Activated CD4-positive, alpha-beta T cell treated with anti-CD3 and anti-CD28 coated beads, Interleukin-2, Interleukin-4, amounts not matched to agents 100 ng/mL and 50 ng/mL, durations not matched to agents 16 hours and 8 hours (primary cell): ENCODE data around the gene FOXI2.
A peak's percentile ranks its signal among the peaks of the same experiment; 100 is the strongest.

Experiments
- DNase-seq: peaks from one replicate; pipeline ENCODE4 v3.0.0-alpha.2; 2020; ENCODE audit warnings: low spot score

Gene FOXI2

GRCh38 chr10:127736915-127737562 is at the start of gene FOXI2:
TSS of gene FOXI2 (plus strand) at chr10:127737185. CDS start at chr10:127737274, 89 bp downstream.
- DNase-seq, result no peak

- DNase-seq, result no peak
These were observed 49.4 kb upstream of the FOXI2 start for GRCh38 chr10:127687548-127687947.

GRCh38 chr10:127690176-127690835 is 46.7 kb upstream of the FOXI2 start:
- DNase-seq, result no peak

- peak; percentile 63 for DNase-seq
These were observed 42.3 kb upstream of the FOXI2 start for GRCh38 chr10:127694580-127695193.

- no peak for DNase-seq
These were observed 41.6 kb upstream of the FOXI2 start for GRCh38 chr10:127695431-127695830.

GRCh38 chr10:127698886-127699285 is 38.1 kb upstream of the FOXI2 start:
- no peak for DNase-seq

GRCh38 chr10:127699311-127699710 is 37.7 kb upstream of the FOXI2 start:
- DNase-seq, result no peak

GRCh38 chr10:127702271-127702670 is 34.7 kb upstream of the FOXI2 start:
- no peak for DNase-seq

GRCh38 chr10:127715249-127715648 is 21.7 kb upstream of the FOXI2 start:
- DNase-seq, result no peak

- DNase-seq, result no peak
These were observed 21.1 kb upstream of the FOXI2 start for GRCh38 chr10:127715782-127716378.

GRCh38 chr10:127720142-127720541 is 16.8 kb upstream of the FOXI2 start:
- DNase-seq, result no peak

GRCh38 chr10:127720903-127721302 is 16.1 kb upstream of the FOXI2 start:
- no peak for DNase-seq

- DNase-seq, result no peak
These were observed 2.2 kb upstream of the FOXI2 start for GRCh38 chr10:127734753-127735152.

- no peak for DNase-seq
These were observed 1.8 kb upstream of the FOXI2 start for GRCh38 chr10:127735156-127735555.

GRCh38 chr10:127735723-127736221 is 1.2 kb upstream of the FOXI2 start:
- DNase-seq, result no peak

GRCh38 chr10:127736222-127736914 is 617 bp upstream of the FOXI2 start:
- DNase-seq, result no peak

GRCh38 chr10:127737563-127738511 is 852 bp downstream of the FOXI2 start:
- DNase-seq, result no peak

- no peak for DNase-seq
These were observed 1.8 kb downstream of the FOXI2 start for GRCh38 chr10:127738512-127739424.

- no peak for DNase-seq
These were observed 2.9 kb downstream of the FOXI2 start for GRCh38 chr10:127739908-127740307.

- DNase-seq, result no peak
These were observed 3.6 kb downstream of the FOXI2 start for GRCh38 chr10:127740596-127740995.
